ENCODE data around the gene CMIP. TPM values are rescaled to one million over a fixed set of nuclear protein-coding genes. Genes with fewer than 3 reads are reported as not detected.

CMIP gene
- total RNA-seq, 1 experiment from 2014 or later = 63.7 TPM

DNA sequence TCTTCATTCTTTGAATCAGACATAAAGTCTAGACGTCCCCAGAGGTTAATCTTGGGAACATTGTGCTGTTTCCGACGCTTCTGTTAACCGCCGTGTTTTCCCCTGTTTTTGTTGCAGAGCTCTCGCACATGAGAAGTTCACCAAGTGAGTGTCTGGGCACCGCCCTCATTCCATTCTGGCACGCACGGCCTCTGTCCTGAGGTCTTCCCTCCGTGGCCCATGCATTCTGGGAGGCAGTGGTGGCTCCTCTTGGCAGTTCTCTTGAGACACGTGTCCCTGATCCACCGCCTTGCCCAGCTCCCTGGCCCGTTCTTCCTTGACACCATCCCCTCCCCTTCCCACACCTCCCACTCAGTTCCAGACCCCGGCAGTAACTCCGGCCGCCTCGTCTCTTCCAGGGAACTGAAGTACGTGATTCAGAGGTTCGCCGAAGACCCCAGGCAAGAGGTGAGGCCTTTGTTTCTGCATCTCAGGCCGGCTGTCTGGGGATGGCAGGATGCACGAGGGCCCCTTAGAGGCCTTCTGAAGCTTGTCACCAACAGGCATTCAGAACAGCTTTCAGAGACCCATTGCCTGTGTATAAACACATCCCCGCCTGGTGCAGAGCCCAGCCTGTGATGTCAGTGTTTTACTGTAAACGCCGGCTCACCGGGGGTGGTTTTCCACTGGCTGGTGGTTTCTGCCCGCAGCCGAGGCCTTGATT is 248.6 kb downstream of the CMIP start:
- no peak overlapping the region for H3K4me3 Mint-ChIP-seq
- H3K9me3 Mint-ChIP-seq = no peaks in the 10 kb centered on the region
- ATAC-seq = no peak
- ChIA-PET POLR2A (no interaction called here), CTCF (no interaction called here)
- 0 out of 2 replicates have a peak, but pooled peaks cover 1% of the 10 kb centered on the region for H3K4me1 Mint-ChIP-seq
- DNase-seq (ENCODE audit: low spot score) = no peak
- H3K27me3 Mint-ChIP-seq (ENCODE audit: low read depth) = no peaks in the 10 kb centered on the region
- peaks cover 22% of the 10 kb centered on the region; the same call in 1 of the 2 replicates for H3K36me3 Mint-ChIP-seq
- TF ChIP-seq, protein P1, sequence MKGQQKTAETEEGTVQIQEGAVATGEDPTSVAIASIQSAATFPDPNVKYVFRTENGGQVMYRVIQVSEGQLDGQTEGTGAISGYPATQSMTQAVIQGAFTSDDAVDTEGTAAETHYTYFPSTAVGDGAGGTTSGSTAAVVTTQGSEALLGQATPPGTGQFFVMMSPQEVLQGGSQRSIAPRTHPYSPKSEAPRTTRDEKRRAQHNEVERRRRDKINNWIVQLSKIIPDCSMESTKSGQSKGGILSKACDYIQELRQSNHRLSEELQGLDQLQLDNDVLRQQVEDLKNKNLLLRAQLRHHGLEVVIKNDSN (CRISPR knock-in tag; IDR thresholded peaks at IDR 0.05) = no peak
- TF ChIP-seq, protein P2, sequence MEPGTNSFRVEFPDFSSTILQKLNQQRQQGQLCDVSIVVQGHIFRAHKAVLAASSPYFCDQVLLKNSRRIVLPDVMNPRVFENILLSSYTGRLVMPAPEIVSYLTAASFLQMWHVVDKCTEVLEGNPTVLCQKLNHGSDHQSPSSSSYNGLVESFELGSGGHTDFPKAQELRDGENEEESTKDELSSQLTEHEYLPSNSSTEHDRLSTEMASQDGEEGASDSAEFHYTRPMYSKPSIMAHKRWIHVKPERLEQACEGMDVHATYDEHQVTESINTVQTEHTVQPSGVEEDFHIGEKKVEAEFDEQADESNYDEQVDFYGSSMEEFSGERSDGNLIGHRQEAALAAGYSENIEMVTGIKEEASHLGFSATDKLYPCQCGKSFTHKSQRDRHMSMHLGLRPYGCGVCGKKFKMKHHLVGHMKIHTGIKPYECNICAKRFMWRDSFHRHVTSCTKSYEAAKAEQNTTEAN (CRISPR knock-in tag; IDR thresholded peaks at IDR 0.05) = no peak
- TF ChIP-seq, protein P3, sequence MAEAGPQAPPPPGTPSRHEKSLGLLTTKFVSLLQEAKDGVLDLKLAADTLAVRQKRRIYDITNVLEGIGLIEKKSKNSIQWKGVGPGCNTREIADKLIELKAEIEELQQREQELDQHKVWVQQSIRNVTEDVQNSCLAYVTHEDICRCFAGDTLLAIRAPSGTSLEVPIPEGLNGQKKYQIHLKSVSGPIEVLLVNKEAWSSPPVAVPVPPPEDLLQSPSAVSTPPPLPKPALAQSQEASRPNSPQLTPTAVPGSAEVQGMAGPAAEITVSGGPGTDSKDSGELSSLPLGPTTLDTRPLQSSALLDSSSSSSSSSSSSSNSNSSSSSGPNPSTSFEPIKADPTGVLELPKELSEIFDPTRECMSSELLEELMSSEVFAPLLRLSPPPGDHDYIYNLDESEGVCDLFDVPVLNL (CRISPR knock-in tag; IDR thresholded peaks at IDR 0.05; ENCODE audit: borderline replicate concordance, low read depth) = no peak
- H3K27ac Mint-ChIP-seq = no peak overlapping the region; the same call in 1 of the 2 replicates

DNA sequence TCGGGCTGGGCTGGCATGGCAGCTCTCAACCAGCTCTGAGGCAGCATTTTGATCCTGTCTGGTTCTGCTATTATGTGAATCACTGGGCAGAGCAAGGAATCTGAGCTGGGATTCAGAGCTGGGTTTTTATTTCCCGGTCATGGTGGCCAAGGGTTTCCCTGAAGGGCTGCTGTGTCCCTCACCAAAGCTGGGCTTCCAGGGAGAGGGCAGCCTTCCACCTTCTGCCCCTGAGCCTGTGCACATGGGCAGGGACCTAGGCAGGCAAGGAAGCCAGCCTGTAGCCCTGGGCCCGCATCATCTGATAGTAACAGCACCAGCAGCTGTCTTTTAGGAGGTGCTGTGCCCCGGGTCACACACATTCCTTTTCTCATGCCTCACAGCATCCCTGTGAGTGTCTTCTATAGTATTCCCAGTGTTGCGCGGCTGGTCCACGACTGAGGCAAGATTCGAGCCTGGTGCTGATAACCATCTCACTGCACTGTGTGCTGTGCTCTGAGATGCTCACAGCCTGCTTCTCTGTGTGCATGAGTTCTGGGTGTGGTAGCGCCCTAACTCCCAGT is 249.2 kb downstream of the CMIP start:
- CTCF ChIA-PET = no interaction called here
- no peak overlapping the region for H3K4me3 Mint-ChIP-seq
- TF ChIP-seq ETV6 (CRISPR knock-in tag; IDR thresholded peaks at IDR 0.05) = no peak
- TF ChIP-seq, protein P1 (CRISPR knock-in tag; IDR thresholded peaks at IDR 0.05) = no peak
- TF ChIP-seq, protein P4, sequence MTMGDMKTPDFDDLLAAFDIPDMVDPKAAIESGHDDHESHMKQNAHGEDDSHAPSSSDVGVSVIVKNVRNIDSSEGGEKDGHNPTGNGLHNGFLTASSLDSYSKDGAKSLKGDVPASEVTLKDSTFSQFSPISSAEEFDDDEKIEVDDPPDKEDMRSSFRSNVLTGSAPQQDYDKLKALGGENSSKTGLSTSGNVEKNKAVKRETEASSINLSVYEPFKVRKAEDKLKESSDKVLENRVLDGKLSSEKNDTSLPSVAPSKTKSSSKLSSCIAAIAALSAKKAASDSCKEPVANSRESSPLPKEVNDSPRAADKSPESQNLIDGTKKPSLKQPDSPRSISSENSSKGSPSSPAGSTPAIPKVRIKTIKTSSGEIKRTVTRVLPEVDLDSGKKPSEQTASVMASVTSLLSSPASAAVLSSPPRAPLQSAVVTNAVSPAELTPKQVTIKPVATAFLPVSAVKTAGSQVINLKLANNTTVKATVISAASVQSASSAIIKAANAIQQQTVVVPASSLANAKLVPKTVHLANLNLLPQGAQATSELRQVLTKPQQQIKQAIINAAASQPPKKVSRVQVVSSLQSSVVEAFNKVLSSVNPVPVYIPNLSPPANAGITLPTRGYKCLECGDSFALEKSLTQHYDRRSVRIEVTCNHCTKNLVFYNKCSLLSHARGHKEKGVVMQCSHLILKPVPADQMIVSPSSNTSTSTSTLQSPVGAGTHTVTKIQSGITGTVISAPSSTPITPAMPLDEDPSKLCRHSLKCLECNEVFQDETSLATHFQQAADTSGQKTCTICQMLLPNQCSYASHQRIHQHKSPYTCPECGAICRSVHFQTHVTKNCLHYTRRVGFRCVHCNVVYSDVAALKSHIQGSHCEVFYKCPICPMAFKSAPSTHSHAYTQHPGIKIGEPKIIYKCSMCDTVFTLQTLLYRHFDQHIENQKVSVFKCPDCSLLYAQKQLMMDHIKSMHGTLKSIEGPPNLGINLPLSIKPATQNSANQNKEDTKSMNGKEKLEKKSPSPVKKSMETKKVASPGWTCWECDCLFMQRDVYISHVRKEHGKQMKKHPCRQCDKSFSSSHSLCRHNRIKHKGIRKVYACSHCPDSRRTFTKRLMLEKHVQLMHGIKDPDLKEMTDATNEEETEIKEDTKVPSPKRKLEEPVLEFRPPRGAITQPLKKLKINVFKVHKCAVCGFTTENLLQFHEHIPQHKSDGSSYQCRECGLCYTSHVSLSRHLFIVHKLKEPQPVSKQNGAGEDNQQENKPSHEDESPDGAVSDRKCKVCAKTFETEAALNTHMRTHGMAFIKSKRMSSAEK (CRISPR knock-in tag; IDR thresholded peaks at IDR 0.05; ENCODE audit: borderline replicate concordance) = no peak
- TF ChIP-seq, protein P5, sequence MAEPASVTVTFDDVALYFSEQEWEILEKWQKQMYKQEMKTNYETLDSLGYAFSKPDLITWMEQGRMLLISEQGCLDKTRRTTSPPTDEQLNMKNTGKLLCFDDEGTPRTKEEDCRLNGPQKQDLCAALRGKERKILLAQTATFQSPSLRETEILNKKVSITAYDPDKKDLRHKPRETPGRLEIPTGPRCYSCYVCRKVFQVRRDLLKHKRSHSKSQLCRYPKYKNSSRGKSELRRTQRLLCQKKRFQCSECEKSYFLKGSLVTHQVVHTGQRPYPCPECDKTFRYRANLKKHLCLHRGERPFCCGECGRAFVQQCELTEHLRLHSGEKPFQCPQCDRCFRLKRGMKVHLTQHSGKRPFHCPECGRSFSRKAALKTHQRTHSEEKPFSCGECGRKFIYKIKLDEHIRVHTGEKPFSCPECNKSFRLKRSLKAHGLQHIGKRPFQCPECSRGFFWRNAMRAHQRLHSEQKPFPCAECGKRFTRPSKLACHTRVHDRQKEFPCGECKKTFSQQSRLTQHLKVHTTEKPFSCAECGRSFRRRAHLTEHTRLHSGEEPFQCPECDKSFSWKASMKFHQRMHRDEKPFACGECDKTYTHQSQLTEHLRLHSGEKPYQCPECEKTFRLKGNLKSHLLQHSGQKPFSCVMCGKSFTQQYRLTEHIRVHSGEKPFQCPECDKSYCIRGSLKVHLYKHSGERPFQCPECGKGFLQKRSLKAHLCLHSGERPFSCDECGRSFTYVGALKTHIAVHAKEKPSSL (CRISPR knock-in tag; conservative IDR thresholded peaks at IDR 0.05) = no peak
- no peak for TF ChIP-seq TP53 (CRISPR knock-in tag; IDR thresholded peaks at IDR 0.05)
- TF ChIP-seq, protein P6, sequence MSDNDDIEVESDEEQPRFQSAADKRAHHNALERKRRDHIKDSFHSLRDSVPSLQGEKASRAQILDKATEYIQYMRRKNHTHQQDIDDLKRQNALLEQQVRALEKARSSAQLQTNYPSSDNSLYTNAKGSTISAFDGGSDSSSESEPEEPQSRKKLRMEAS (CRISPR knock-in tag; IDR thresholded peaks at IDR 0.05) = no peak
- TF ChIP-seq, protein P7, sequence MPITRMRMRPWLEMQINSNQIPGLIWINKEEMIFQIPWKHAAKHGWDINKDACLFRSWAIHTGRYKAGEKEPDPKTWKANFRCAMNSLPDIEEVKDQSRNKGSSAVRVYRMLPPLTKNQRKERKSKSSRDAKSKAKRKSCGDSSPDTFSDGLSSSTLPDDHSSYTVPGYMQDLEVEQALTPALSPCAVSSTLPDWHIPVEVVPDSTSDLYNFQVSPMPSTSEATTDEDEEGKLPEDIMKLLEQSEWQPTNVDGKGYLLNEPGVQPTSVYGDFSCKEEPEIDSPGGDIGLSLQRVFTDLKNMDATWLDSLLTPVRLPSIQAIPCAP (CRISPR knock-in tag; IDR thresholded peaks at IDR 0.05) = no peak
- no peak for TF ChIP-seq MXD4 (CRISPR knock-in tag; IDR thresholded peaks at IDR 0.05; ENCODE audit: borderline replicate concordance)
- TF ChIP-seq NR1H2 (CRISPR knock-in tag; IDR thresholded peaks at IDR 0.05) = no peak
- no peak for TF ChIP-seq ZNF232 (CRISPR knock-in tag; IDR thresholded peaks at IDR 0.05)
- no peak for TF ChIP-seq ZNF121 (CRISPR knock-in tag; IDR thresholded peaks at IDR 0.05)
- TF ChIP-seq TEAD1 (CRISPR knock-in tag; IDR thresholded peaks at IDR 0.05) = no peak
- TF ChIP-seq ZNF317 (CRISPR knock-in tag; IDR thresholded peaks at IDR 0.05; ENCODE audit: borderline replicate concordance, low read depth) = no peak
- TF ChIP-seq ESRRA (CRISPR knock-in tag; IDR thresholded peaks at IDR 0.05; ENCODE audit: borderline replicate concordance) = no peak
- TF ChIP-seq, protein P8, sequence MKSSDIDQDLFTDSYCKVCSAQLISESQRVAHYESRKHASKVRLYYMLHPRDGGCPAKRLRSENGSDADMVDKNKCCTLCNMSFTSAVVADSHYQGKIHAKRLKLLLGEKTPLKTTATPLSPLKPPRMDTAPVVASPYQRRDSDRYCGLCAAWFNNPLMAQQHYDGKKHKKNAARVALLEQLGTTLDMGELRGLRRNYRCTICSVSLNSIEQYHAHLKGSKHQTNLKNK (CRISPR knock-in tag; IDR thresholded peaks at IDR 0.05) = no peak
- TF ChIP-seq NFYB (CRISPR knock-in tag; conservative IDR thresholded peaks at IDR 0.05; ENCODE audit: low read depth) = no peak
- no peak for TF ChIP-seq FOXK1 (CRISPR knock-in tag; IDR thresholded peaks at IDR 0.05)
- DNase-seq (ENCODE audit: low spot score) = no peak
- POLR2A ChIA-PET = no interaction called here
- H3K36me3 Mint-ChIP-seq = peaks cover 21% of the 10 kb centered on the region; the same call in 1 of the 2 replicates
- H3K9me3 Mint-ChIP-seq = no peaks in the 10 kb centered on the region
- no peaks in the 10 kb centered on the region for H3K4me1 Mint-ChIP-seq
- ATAC-seq = no peak
- no peaks in the 10 kb centered on the region for H3K27me3 Mint-ChIP-seq (ENCODE audit: low read depth)
- H3K27ac Mint-ChIP-seq = 0 out of 2 replicates have a peak overlapping the region, but pooled peaks have one; percentile 36

Data from WTC11 (cell line).